Liver (tissue), 9 donors: ENCODE measurements around the gene EGFLAM. TPM values are rescaled to one million over a fixed set of nuclear protein-coding genes. Genes with fewer than 3 reads are reported as not detected.
"Not testable (repeated sequence)": the region's sequence is repeated elsewhere in the genome, so short reads cannot be mapped to it uniquely, and the experiment has no call there.

Source experiments
- DNase-seq: peaks from one replicate; pipeline ENCODE4 v3.0.0-alpha.2; 2017; ENCODE audit warnings: low spot score
- H3K27ac ChIP-seq, 2 donors: one replicate each; pipeline ENCODE4 v1.7.0; 2013; ENCODE audit warnings: inconsistent platforms in 2 of 2, low read length in 2 of 2, control low read depth in 1 of 2, low read depth in 1 of 2, mild to moderate bottlenecking in 1 of 2
- H3K27me3 ChIP-seq, 4 donors: one replicate each; pipeline versions ENCODE4 v1.6.1 to v1.7.0; 2013; ENCODE audit warnings: low read length in 3 of 4, inconsistent platforms in 1 of 4, mild to moderate bottlenecking in 1 of 4, moderate library complexity in 1 of 4; ENCODE audit not compliant: control insufficient read depth in 4 of 4, insufficient read depth in 4 of 4
- H3K36me3 ChIP-seq, 4 donors: one replicate each; pipeline versions ENCODE4 v1.6.1 to v1.7.0; 2013; ENCODE audit warnings: low read length in 3 of 4, mild to moderate bottlenecking in 3 of 4, low read depth in 1 of 4, moderate library complexity in 1 of 4; ENCODE audit not compliant: control insufficient read depth in 4 of 4, insufficient read depth in 3 of 4
- H3K4me1 ChIP-seq, 4 donors: one replicate each; pipeline versions ENCODE4 v1.6.1 to v1.7.0; 2013; ENCODE audit warnings: low read length in 3 of 4, mild to moderate bottlenecking in 3 of 4, moderate library complexity in 1 of 4; ENCODE audit not compliant: control insufficient read depth in 4 of 4, insufficient read depth in 4 of 4
- H3K4me3 ChIP-seq, 3 donors: one replicate each; pipeline versions ENCODE4 v1.6.1 to v1.7.0; 2013; ENCODE audit warnings: low read length in 3 of 3, control low read depth in 1 of 3, low read depth in 1 of 3, mild to moderate bottlenecking in 1 of 3
- H3K9ac ChIP-seq, 2 donors: one replicate each; pipeline ENCODE4 v1.7.0; 2013; ENCODE audit warnings: low read length in 2 of 2, mild to moderate bottlenecking in 2 of 2, moderate library complexity in 2 of 2, control low read depth in 1 of 2, low read depth in 1 of 2
- H3K9me3 ChIP-seq, 4 donors: one replicate each; pipeline versions ENCODE4 v1.6.1 to v1.7.0; 2013; ENCODE audit warnings: low read length in 3 of 4; ENCODE audit not compliant: control insufficient read depth in 4 of 4
- EGR1 ChIP-seq, 2 donors: IDR thresholded peaks; 2 replicates each; pipeline ENCODE4 v1.6.1; 2016 to 2018; ENCODE audit warnings: antibody characterized with exemption in 2 of 2, low read depth in 2 of 2
- FOXA1 ChIP-seq: IDR thresholded peaks from 2 replicates; pipeline ENCODE4 v1.6.1; 2016; ENCODE audit warnings: antibody characterized with exemption
- FOXA2 ChIP-seq: IDR thresholded peaks from 2 replicates; pipeline ENCODE4 v1.6.1; 2016; ENCODE audit warnings: antibody characterized with exemption
- GABPA ChIP-seq, 2 donors: IDR thresholded peaks in 1 of 2; conservative IDR thresholded peaks in 1 of 2; 2 replicates each; pipeline ENCODE4 v1.6.1; 2016; ENCODE audit warnings: antibody characterized with exemption in 2 of 2, mild to moderate bottlenecking in 1 of 2, moderate library complexity in 1 of 2
- HNF4A ChIP-seq, 2 donors: conservative IDR thresholded peaks; 2 replicates each; pipeline ENCODE4 v1.6.1; 2016; ENCODE audit warnings: antibody characterized with exemption in 2 of 2, mild to moderate bottlenecking in 2 of 2
- JUND ChIP-seq, 2 donors: IDR thresholded peaks; 2 replicates each; pipeline ENCODE4 v1.6.1; 2016; ENCODE audit warnings: antibody characterized with exemption in 2 of 2
- NR2F2 ChIP-seq: IDR thresholded peaks from 2 replicates; pipeline ENCODE4 v1.6.1; 2016; ENCODE audit warnings: antibody characterized with exemption
- RAD21 ChIP-seq, 2 donors: IDR thresholded peaks; 2 replicates each; pipeline ENCODE4 v1.6.1; 2016; ENCODE audit warnings: antibody characterized with exemption in 2 of 2, mild to moderate bottlenecking in 2 of 2
- RXRA ChIP-seq, 2 donors: IDR thresholded peaks; 2 replicates each; pipeline ENCODE4 v1.6.1; 2017 to 2018; ENCODE audit warnings: antibody characterized with exemption in 2 of 2, mild to moderate bottlenecking in 1 of 2
- WGBS: extraction: QIAGEN DNeasy Blood & Tissue Kit; methylation state at CpG from one replicate; pipeline ENCODE4 v1.1.7; 2013; 5-methylcytosine and 5-hydroxymethylcytosine counted together
- polyA plus RNA-seq, 2 donors: library from polyadenylated mRNA; stranded (reverse) in 1 of 2; unstranded in 1 of 2; fragments of 200-250 nt in 1 of 2; fragments of >200 nt in 1 of 2; fragmentation: Nextera tagmentation in 1 of 2; extraction: Ambion mirVana in 1 of 2; gene quantifications; one replicate each; pipeline versions ENCODE4 v1.2.1 to v1.2.3, GENCODE V29; 2013 to 2015
- total RNA-seq, 2 donors: library from RNA; depleted of rRNA; stranded (reverse); fragments of >200 nt; gene quantifications; one replicate each; pipeline ENCODE4 v1.2.3, GENCODE V29; 2014
- TF ChIP-seq, protein P1 (sequence below): IDR thresholded peaks from 2 replicates; pipeline ENCODE4 v1.6.1; 2016; ENCODE audit warnings: antibody characterized with exemption, mild to moderate bottlenecking
- TF ChIP-seq, protein P2 (sequence below): IDR thresholded peaks from 2 replicates; pipeline ENCODE4 v1.6.1; 2016; ENCODE audit warnings: antibody characterized with exemption
- TF ChIP-seq, protein P3 (sequence below): fragments of 150-350 bp; IDR thresholded peaks from 2 replicates; pipeline ENCODE4 v1.5.1; 2017; ENCODE audit warnings: improper control_type of control experiment, low read depth, low read length; ENCODE audit not compliant: missing input control
- TF ChIP-seq, protein P4 (sequence below): IDR thresholded peaks from 2 replicates; pipeline ENCODE4 v1.6.1; 2016; ENCODE audit warnings: antibody characterized with exemption
- TF ChIP-seq, protein P5 (sequence below): IDR thresholded peaks from 2 replicates; pipeline ENCODE4 v1.6.1; 2016; ENCODE audit warnings: antibody characterized with exemption
- donor health status: healthy.
- donor health status: healthy.
- donor health status: healthy.
- donor health status: healthy.
- donor health status: healthy.

EGFLAM gene
- total and polyA plus RNA-seq, 4 donors: 1.1 to 4.9 (median 1.9) TPM

DNA sequence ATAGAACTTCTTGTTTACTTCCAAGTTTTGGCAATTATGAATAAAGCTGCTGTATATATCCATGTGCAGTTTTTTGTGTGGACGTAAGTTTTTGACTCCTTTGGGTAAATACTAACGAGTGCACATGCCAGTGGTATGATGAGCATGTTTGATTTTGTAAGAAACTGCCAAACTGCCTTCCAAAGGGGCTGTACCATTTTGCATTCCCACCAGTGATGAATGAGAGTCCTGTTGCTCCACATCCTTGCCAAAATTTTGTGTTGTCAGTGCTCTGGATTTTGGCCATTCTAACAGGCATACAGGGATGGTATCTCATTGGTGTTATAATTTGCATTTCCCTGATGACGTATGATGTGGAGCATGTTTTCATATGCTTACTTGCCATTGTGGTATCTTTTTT is 73.5 kb downstream of the EGFLAM start:
- Histone ChIP-seq H3K9ac (no peak overlapping the region), H3K4me3 (no peak overlapping the region), H3K4me1 (no peaks in the 10 kb centered on the region), H3K27ac (no peak overlapping the region), H3K9me3 (no peaks in the 10 kb centered on the region), H3K36me3 (no peaks in the 10 kb centered on the region), H3K27me3 (no peaks in the 10 kb centered on the region)
- TF ChIP-seq JUND (IDR thresholded peaks at IDR 0.05): no peak
- no peak for TF ChIP-seq RXRA (IDR thresholded peaks at IDR 0.05)
- TF ChIP-seq, protein P1, sequence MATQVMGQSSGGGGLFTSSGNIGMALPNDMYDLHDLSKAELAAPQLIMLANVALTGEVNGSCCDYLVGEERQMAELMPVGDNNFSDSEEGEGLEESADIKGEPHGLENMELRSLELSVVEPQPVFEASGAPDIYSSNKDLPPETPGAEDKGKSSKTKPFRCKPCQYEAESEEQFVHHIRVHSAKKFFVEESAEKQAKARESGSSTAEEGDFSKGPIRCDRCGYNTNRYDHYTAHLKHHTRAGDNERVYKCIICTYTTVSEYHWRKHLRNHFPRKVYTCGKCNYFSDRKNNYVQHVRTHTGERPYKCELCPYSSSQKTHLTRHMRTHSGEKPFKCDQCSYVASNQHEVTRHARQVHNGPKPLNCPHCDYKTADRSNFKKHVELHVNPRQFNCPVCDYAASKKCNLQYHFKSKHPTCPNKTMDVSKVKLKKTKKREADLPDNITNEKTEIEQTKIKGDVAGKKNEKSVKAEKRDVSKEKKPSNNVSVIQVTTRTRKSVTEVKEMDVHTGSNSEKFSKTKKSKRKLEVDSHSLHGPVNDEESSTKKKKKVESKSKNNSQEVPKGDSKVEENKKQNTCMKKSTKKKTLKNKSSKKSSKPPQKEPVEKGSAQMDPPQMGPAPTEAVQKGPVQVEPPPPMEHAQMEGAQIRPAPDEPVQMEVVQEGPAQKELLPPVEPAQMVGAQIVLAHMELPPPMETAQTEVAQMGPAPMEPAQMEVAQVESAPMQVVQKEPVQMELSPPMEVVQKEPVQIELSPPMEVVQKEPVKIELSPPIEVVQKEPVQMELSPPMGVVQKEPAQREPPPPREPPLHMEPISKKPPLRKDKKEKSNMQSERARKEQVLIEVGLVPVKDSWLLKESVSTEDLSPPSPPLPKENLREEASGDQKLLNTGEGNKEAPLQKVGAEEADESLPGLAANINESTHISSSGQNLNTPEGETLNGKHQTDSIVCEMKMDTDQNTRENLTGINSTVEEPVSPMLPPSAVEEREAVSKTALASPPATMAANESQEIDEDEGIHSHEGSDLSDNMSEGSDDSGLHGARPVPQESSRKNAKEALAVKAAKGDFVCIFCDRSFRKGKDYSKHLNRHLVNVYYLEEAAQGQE: no peak
- no peak for TF ChIP-seq RAD21 (IDR thresholded peaks at IDR 0.05)
- TF ChIP-seq, protein P2, sequence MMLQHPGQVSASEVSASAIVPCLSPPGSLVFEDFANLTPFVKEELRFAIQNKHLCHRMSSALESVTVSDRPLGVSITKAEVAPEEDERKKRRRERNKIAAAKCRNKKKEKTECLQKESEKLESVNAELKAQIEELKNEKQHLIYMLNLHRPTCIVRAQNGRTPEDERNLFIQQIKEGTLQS: no peak
- TF ChIP-seq, protein P3, sequence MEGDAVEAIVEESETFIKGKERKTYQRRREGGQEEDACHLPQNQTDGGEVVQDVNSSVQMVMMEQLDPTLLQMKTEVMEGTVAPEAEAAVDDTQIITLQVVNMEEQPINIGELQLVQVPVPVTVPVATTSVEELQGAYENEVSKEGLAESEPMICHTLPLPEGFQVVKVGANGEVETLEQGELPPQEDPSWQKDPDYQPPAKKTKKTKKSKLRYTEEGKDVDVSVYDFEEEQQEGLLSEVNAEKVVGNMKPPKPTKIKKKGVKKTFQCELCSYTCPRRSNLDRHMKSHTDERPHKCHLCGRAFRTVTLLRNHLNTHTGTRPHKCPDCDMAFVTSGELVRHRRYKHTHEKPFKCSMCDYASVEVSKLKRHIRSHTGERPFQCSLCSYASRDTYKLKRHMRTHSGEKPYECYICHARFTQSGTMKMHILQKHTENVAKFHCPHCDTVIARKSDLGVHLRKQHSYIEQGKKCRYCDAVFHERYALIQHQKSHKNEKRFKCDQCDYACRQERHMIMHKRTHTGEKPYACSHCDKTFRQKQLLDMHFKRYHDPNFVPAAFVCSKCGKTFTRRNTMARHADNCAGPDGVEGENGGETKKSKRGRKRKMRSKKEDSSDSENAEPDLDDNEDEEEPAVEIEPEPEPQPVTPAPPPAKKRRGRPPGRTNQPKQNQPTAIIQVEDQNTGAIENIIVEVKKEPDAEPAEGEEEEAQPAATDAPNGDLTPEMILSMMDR: no peak
- TF ChIP-seq, protein P4, sequence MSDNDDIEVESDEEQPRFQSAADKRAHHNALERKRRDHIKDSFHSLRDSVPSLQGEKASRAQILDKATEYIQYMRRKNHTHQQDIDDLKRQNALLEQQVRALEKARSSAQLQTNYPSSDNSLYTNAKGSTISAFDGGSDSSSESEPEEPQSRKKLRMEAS: no peak
- TF ChIP-seq FOXA1: no peak
- no peak for TF ChIP-seq HNF4A (conservative IDR thresholded peaks at IDR 0.05)
- TF ChIP-seq, protein P5, sequence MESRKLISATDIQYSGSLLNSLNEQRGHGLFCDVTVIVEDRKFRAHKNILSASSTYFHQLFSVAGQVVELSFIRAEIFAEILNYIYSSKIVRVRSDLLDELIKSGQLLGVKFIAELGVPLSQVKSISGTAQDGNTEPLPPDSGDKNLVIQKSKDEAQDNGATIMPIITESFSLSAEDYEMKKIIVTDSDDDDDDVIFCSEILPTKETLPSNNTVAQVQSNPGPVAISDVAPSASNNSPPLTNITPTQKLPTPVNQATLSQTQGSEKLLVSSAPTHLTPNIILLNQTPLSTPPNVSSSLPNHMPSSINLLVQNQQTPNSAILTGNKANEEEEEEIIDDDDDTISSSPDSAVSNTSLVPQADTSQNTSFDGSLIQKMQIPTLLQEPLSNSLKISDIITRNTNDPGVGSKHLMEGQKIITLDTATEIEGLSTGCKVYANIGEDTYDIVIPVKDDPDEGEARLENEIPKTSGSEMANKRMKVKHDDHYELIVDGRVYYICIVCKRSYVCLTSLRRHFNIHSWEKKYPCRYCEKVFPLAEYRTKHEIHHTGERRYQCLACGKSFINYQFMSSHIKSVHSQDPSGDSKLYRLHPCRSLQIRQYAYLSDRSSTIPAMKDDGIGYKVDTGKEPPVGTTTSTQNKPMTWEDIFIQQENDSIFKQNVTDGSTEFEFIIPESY: no peak
- no peak for TF ChIP-seq NR2F2
- TF ChIP-seq EGR1 (IDR thresholded peaks at IDR 0.05; ENCODE audit: low read depth in 2 of 2): no peak
- TF ChIP-seq GABPA (IDR thresholded peaks at IDR 0.05 in 1 of 2, conservative IDR thresholded peaks at IDR 0.05 in 1 of 2): no peak
- no peak for TF ChIP-seq FOXA2
- 77% methylated on average over 3 of the region's 3 CpGs for WGBS
- DNase-seq: no peak

DNA sequence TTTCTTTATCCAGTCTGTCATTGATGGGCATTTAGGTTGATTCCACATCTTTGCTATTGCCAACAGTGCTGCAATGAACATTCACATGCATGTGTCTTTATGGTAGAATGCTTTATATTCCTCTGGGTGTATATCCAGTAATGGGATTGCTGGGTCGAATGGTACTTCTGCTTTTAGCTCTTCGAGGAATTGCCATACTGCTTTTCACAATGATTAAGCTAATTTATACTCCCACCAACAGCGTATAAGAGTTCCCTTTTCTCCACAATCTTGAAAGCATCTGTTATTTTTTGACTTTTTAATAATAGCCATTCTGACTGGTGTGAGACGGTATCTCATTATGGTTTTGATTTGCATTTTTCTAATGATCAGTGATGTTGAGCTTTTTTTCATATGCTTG is 74.8 kb downstream of the EGFLAM start:
- H3K4me1 ChIP-seq, H3K27ac ChIP-seq, H3K9me3 ChIP-seq, H3K27me3 ChIP-seq, H3K4me3 ChIP-seq, H3K9ac ChIP-seq, H3K36me3 ChIP-seq, DNase-seq: not testable (repeated sequence)
- 84% methylated on average over 4 of the region's 4 CpGs for WGBS
